SK-N-MC (cell line): ENCODE results near the gene NTS.
A peak's percentile ranks its signal among the peaks of the same experiment; 100 is the strongest.

Experiments
- DNase-seq: peaks from one replicate; pipeline ENCODE4 v3.0.0-alpha.2; 2011; ENCODE audit warnings: low read depth, low spot score
- H3K27ac ChIP-seq: fragments of 200-600 bp; sonication (generic); 2 replicates; pipeline ENCODE4 v1.5.1; 2016; ENCODE audit warnings: mixed run types
- H3K36me3 ChIP-seq: fragments of 200-600 bp; sonication (generic); 2 replicates; pipeline ENCODE4 v1.6.1; 2017; ENCODE audit warnings: antibody characterized with exemption, low read length, mixed read lengths; ENCODE audit not compliant: insufficient read depth
- H3K4me3 ChIP-seq: fragments of 200-600 bp; sonication (generic); 2 replicates; pipeline ENCODE4 v1.5.1; 2016
- H3K9ac ChIP-seq: fragments of 200-600 bp; sonication (generic); 2 replicates; pipeline ENCODE4 v1.8.0; 2017; ENCODE audit warnings: mixed run types, mixed read lengths; ENCODE audit not compliant: insufficient read length
- H3K9me3 ChIP-seq: fragments of 200-600 bp; sonication (generic); 2 replicates; pipeline ENCODE4 v1.6.1; 2017; ENCODE audit warnings: low read depth, mild to moderate bottlenecking, antibody characterized with exemption, low read length, moderate library complexity, mixed read lengths
- EZH2 ChIP-seq: fragments of 200-600 bp; sonication (generic); IDR thresholded peaks from one replicate; pipeline ENCODE4 v1.6.1; 2017; ENCODE audit warnings: antibody characterized with exemption
- FOXP2 ChIP-seq: optimal IDR thresholded peaks from 2 replicates; pipeline ENCODE3; 2011; ENCODE audit warnings: mild to moderate bottlenecking, moderate library complexity; ENCODE audit not compliant: insufficient read depth; ENCODE audit errors: extremely low read length, control extremely low read depth
- POLR2AphosphoS5 ChIP-seq: IDR thresholded peaks from 2 replicates; pipeline ENCODE4 v1.6.1; 2012; ENCODE audit warnings: mild to moderate bottlenecking, low read depth, low read length, borderline replicate concordance

NTS gene

GRCh38 chr12:85877459-85877858 lies 3.4 kb downstream of the NTS start:
- no peak overlapping the region for H3K9ac ChIP-seq
- no peak for DNase-seq
- H3K4me3 ChIP-seq = no peak overlapping the region
- H3K9me3 ChIP-seq = no peaks in the 10 kb centered on the region
- no peak overlapping the region for H3K27ac ChIP-seq
- H3K36me3 ChIP-seq = no peaks in the 10 kb centered on the region
- TF ChIP-seq POLR2AphosphoS5 = no peak
- TF ChIP-seq EZH2 = no peak
- no peak for TF ChIP-seq FOXP2

- TF ChIP-seq EZH2 = no peak
- TF ChIP-seq FOXP2 = no peak
- no peak for TF ChIP-seq POLR2AphosphoS5
Observed at GRCh38 chr12:85883763-85884162, 9.7 kb downstream of the NTS start.

GRCh38 chr12:85894653-85895052 lies 20.6 kb downstream of the NTS start:
- H3K27ac ChIP-seq = no peak overlapping the region
- no peaks in the 10 kb centered on the region for H3K9me3 ChIP-seq
- DNase-seq = no peak
- no peaks in the 10 kb centered on the region for H3K36me3 ChIP-seq
- TF ChIP-seq EZH2 (no peak), POLR2AphosphoS5 (no peak), FOXP2 (no peak)
- no peak overlapping the region for H3K4me3 ChIP-seq
- no peak overlapping the region for H3K9ac ChIP-seq

More at GRCh38 chr12:85883763-85884162, 9.7 kb downstream of the NTS start:
- no peak for DNase-seq
- H3K27ac ChIP-seq = no peak overlapping the region
- no peak overlapping the region for H3K4me3 ChIP-seq
- H3K9me3 ChIP-seq = no peaks in the 10 kb centered on the region
- no peak overlapping the region for H3K9ac ChIP-seq
- no peaks in the 10 kb centered on the region for H3K36me3 ChIP-seq

GRCh38 chr12:85920324-85920947 lies 46.3 kb downstream of the NTS start:
- H3K9me3 ChIP-seq = no peaks in the 10 kb centered on the region; the same call in 1 of the 2 replicates
- H3K4me3 ChIP-seq = no peak overlapping the region
- TF ChIP-seq EZH2 (no peak), FOXP2 (no peak), POLR2AphosphoS5 (no peak)
- H3K27ac ChIP-seq = no peak overlapping the region
- no peaks in the 10 kb centered on the region for H3K36me3 ChIP-seq
- H3K9ac ChIP-seq = no peak overlapping the region
- peak; percentile 42 for DNase-seq

GRCh38 chr12:85923767-85924331 lies 49.8 kb downstream of the NTS start:
- no peaks in the 10 kb centered on the region; the same call in 1 of the 2 replicates for H3K9me3 ChIP-seq
- H3K27ac ChIP-seq = no peak overlapping the region
- no peak overlapping the region for H3K9ac ChIP-seq
- peak; percentile 48 for DNase-seq
- H3K36me3 ChIP-seq = no peaks in the 10 kb centered on the region
- TF ChIP-seq POLR2AphosphoS5 (no peak), FOXP2 (no peak), EZH2 (no peak)
- no peak overlapping the region for H3K4me3 ChIP-seq

- DNase-seq = no peak
- TF ChIP-seq EZH2 (no peak), POLR2AphosphoS5 (no peak), FOXP2 (no peak)
Observed at GRCh38 chr12:85927166-85927565, 53.1 kb downstream of the NTS start.

More at GRCh38 chr12:85927166-85927565, 53.1 kb downstream of the NTS start:
- H3K4me3 ChIP-seq = no peak overlapping the region
- H3K9me3 ChIP-seq = no peaks in the 10 kb centered on the region
- no peak overlapping the region for H3K27ac ChIP-seq
- no peak overlapping the region for H3K9ac ChIP-seq
- no peaks in the 10 kb centered on the region for H3K36me3 ChIP-seq
